ENCODE measurements around the gene ARX.

Gene ARX

GRCh38 chrX:25043192-25043591 lies 27.4 kb upstream of the ARX start:
- no peak overlapping the region for H3K4me3 ChIP-seq (ENCODE audit: control insufficient read depth, low read depth, low read length)
- TF ChIP-seq CTCF (IDR thresholded peaks at IDR 0.05; ENCODE audit: control insufficient read depth, insufficient read depth, low read depth, low read length, missing control alignments): no peak
- DNase-seq (ENCODE audit: low read depth): no peak

- H3K4me3 ChIP-seq (ENCODE audit: control insufficient read depth, low read depth, low read length): no peak overlapping the region
- TF ChIP-seq CTCF (IDR thresholded peaks at IDR 0.05; ENCODE audit: control insufficient read depth, insufficient read depth, low read depth, low read length, missing control alignments): no peak
- no peak for DNase-seq (ENCODE audit: low read depth)
These were observed 23.3 kb upstream of the ARX start for GRCh38 chrX:25039036-25039435.

- no peak overlapping the region for H3K4me3 ChIP-seq (ENCODE audit: control insufficient read depth, low read depth, low read length)
- no peak for TF ChIP-seq CTCF (IDR thresholded peaks at IDR 0.05; ENCODE audit: control insufficient read depth, insufficient read depth, low read depth, low read length, missing control alignments)
- no peak for DNase-seq (ENCODE audit: low read depth)
These were observed 19.1 kb upstream of the ARX start for GRCh38 chrX:25034889-25035288.

- no peak overlapping the region for H3K4me3 ChIP-seq (ENCODE audit: control insufficient read depth, low read depth, low read length)
- TF ChIP-seq CTCF (IDR thresholded peaks at IDR 0.05; ENCODE audit: control insufficient read depth, insufficient read depth, low read depth, low read length, missing control alignments): no peak
These were observed 13.6 kb upstream of the ARX start for GRCh38 chrX:25029288-25029825.

GRCh38 chrX:25028726-25029125 lies 13.0 kb upstream of the ARX start:
- H3K4me3 ChIP-seq (ENCODE audit: control insufficient read depth, low read depth, low read length): no peak overlapping the region
- DNase-seq (ENCODE audit: low read depth): peak; percentile 8
- no peak for TF ChIP-seq CTCF (IDR thresholded peaks at IDR 0.05; ENCODE audit: control insufficient read depth, insufficient read depth, low read depth, low read length, missing control alignments)

More at GRCh38 chrX:25029288-25029825, 13.6 kb upstream of the ARX start:
- DNase-seq (ENCODE audit: low read depth): no peak

GRCh38 chrX:25026576-25026975 lies 10.8 kb upstream of the ARX start:
- TF ChIP-seq CTCF (IDR thresholded peaks at IDR 0.05; ENCODE audit: control insufficient read depth, insufficient read depth, low read depth, low read length, missing control alignments): no peak
- H3K4me3 ChIP-seq (ENCODE audit: control insufficient read depth, low read depth, low read length): no peak overlapping the region
- no peak for DNase-seq (ENCODE audit: low read depth)

GRCh38 chrX:25025615-25026014 lies 9.8 kb upstream of the ARX start:
- no peak for DNase-seq (ENCODE audit: low read depth)
- no peak overlapping the region for H3K4me3 ChIP-seq (ENCODE audit: control insufficient read depth, low read depth, low read length)
- TF ChIP-seq CTCF (IDR thresholded peaks at IDR 0.05; ENCODE audit: control insufficient read depth, insufficient read depth, low read depth, low read length, missing control alignments): no peak

All from AG09309 (cell line).